Embryonic facial prominence (tissue), 1 donor: ENCODE data around the gene ITLN1.
"Not testable (repeated sequence)": the region's sequence is repeated elsewhere in the genome, so short reads cannot be mapped to it uniquely, and the experiment has no call there.

ENCODE experiments used
- DNase-seq: peaks from one replicate; pipeline ENCODE4 v3.0.0-alpha.2; 2016; ENCODE audit errors: extremely low spot score

ITLN1 gene

GRCh38 chr1:160885042-160885441, at the start of gene ITLN1:
Gene ITLN1, minus strand, starts transcription at chr1:160885180. Its CDS starts 303 bp downstream, at chr1:160884877.
- DNase-seq, result no peak

GRCh38 chr1:160933305-160933704, 48.3 kb upstream of the ITLN1 start:
- DNase-seq, result not testable (repeated sequence)

GRCh38 chr1:160925652-160926244, 40.8 kb upstream of the ITLN1 start:
- DNase-seq, result no peak

- no peak for DNase-seq
Observed at GRCh38 chr1:160924791-160925651, 40.0 kb upstream of the ITLN1 start.

- no peak for DNase-seq
Observed at GRCh38 chr1:160916666-160917065, 31.7 kb upstream of the ITLN1 start.

- DNase-seq, result not testable (repeated sequence)
Observed at GRCh38 chr1:160913229-160913628, 28.2 kb upstream of the ITLN1 start.

- DNase-seq, result no peak
Observed at GRCh38 chr1:160911925-160912324, 26.9 kb upstream of the ITLN1 start.

- no peak for DNase-seq
Observed at GRCh38 chr1:160911441-160911840, 26.5 kb upstream of the ITLN1 start.

GRCh38 chr1:160910170-160910750, 25.3 kb upstream of the ITLN1 start:
- no peak for DNase-seq

- DNase-seq, result no peak
Observed at GRCh38 chr1:160907976-160908375, 23.0 kb upstream of the ITLN1 start.

GRCh38 chr1:160905617-160905989, 20.6 kb upstream of the ITLN1 start:
- no peak for DNase-seq

GRCh38 chr1:160904783-160905616, 20.0 kb upstream of the ITLN1 start:
- no peak for DNase-seq

- DNase-seq, result not testable (repeated sequence)
Observed at GRCh38 chr1:160902251-160902650, 17.3 kb upstream of the ITLN1 start.

GRCh38 chr1:160901768-160902167, 16.8 kb upstream of the ITLN1 start:
- DNase-seq, result no peak

GRCh38 chr1:160900683-160901082, 15.7 kb upstream of the ITLN1 start:
- not testable (repeated sequence) for DNase-seq

GRCh38 chr1:160894368-160895135, 9.6 kb upstream of the ITLN1 start:
- not testable (repeated sequence) for DNase-seq

GRCh38 chr1:160891474-160891873, 6.5 kb upstream of the ITLN1 start:
- no peak for DNase-seq

GRCh38 chr1:160888926-160889325, 3.9 kb upstream of the ITLN1 start:
- no peak for DNase-seq

GRCh38 chr1:160887071-160887470, 2.1 kb upstream of the ITLN1 start:
- DNase-seq, result no peak

- DNase-seq, result no peak
Observed at GRCh38 chr1:160884579-160884978, 401 bp downstream of the ITLN1 start.
